ENCODE results near the gene TBX15.

TBX15 gene

DNA sequence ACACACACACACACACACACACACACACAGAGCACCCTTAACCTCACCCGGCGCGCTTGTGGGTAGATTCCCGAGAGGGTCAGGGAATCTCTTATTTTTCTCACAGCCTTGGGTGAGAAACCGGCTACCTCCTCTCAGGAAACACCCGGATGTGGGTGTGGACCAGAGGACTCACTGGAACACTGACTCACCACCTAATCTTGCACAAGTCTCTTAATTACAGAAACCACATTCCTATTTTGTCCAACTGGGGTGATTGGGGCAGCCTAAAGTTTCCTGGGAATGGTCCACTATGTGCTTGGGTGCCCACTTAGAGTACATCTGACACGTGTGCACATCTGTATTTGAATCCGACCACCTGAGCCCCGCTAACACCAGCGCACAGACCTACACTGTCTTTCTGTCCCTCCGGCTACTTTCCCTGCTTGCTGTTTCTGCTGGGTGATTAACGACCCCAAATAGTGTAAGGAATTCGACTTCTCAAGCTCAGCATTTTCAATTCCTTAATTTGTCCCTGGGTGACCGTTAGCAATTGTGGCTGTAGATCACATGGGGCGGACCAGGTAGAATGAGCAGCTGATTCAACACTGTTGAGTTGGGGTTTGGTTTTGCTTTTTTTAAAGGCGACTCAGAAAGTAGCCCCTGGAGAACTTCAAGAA lies 14.0 kb upstream of the TBX15 start:
- DNase-seq (ENCODE audit: insufficient read length, low spot score): peak; percentile 22
- FAIRE-seq: no peak

DNA sequence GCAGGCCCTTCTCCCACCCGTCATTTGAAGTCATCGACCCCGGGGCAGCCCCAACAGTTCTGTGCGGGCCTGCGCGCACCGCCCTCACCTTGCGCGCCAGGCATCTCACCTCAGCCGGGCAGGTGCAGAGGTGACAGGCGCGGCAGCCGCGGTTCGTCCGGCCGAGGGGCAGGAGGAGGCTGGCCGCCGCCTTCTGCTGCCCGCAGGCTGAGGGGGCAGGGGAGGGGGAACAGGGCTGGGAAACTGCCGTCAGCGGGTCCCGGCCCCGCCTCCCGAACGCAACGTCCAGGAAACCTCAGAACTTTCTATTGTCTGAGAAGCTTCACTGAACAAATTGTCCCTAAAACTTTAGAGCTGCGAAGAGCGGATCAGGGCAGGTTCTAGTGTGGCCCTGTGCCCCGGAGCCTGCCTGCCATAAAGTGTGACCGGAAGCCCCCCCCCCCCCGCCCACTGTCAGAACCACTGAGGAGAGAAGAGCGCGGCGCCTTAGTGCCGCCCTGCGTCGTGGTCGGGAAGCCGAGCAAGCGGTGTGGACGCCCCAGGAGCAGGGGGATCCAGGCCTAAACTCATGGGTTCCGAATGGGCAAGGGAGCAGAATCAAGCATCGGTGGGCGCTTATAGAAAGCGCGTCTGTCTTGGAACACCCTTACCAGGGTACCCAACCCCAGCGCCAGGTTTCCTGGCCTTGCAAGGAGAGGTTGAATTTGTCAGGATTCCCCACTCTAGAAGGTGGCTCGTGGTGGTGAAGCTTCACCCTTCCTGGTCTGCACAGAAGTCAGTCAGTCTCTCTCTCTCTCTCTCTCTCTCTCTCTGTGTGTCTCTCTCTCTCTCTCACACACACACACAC lies 13.3 kb upstream of the TBX15 start:
- no peak for FAIRE-seq
- no peak for DNase-seq (ENCODE audit: insufficient read length, low spot score)

DNA sequence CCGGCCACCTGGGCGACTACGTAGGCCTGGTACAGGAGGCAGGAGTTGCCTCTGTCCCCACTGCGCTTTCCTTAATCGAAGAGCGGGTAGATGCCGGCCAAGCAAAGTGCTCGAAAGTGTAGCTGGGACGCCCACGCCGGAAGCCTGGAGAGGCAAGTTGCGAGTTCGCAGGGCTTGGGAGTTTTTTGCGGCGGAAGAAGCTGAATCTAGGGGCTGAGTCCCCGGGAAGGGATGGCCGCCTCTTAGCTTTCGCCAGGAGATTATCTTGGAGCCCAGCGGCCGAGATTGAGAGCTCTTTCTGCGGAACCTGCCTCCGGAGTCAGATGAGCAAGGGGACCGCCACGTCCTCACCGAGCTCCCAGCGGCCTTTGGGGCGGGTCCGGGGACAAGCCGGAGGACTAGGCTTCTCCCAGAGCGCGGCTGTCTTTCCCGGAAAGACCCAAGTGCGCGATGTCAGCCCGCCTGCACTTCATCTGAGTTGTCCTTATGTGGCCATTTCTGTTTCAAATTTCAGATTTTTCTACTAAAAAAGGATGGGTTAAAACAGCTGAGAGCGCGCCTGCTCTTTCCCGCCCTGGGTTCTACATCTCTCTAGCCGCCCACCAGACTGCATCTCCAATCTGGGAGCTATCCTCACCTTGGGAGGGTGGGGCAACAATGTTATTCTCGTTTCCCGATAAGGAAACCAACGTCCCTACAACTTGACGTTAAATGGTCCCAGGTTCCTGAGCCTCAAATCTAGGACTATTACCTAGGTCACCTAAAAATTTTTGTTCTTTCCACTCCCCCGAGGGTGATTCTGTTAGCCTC lies 12.4 kb upstream of the TBX15 start:
- DNase-seq (ENCODE audit: insufficient read length, low spot score) (no peak), FAIRE-seq (no peak)

DNA sequence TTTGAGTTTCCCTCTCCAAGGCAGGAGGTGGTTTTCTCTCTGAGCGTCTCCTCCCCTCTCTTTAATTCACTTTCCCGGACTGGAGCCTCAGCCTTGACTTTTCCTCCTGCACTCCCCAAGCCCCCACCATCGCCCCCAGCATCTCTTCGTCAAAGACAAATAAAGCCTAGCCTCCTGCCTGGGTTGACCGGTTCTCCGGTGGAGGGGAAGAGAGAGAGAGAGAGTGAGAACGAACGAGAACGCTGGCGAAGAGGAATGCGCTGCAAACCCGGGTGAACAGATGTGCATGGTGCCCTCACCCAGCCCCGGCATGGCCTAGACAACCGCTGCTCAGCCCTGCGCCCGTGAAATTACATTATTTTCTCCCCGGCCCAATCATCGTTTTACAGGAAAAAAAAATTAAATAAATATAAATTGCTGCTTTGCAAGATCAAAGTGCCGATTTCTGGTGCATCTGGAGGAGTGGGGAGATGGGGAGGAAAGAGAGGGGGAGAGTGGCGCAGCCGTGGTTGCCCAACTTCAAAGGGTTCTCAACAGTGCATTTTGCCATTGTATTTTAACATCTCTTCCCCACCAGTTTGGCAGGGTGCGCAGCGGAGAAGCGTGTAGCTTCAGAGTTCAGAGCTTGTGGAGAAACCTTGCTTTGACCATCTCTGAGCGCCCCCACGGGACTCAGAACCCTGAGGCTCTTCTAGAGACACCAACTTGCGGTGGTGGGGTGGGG lies 11.4 kb upstream of the TBX15 start:
- no peak for FAIRE-seq
- DNase-seq (ENCODE audit: insufficient read length, low spot score): no peak

DNA sequence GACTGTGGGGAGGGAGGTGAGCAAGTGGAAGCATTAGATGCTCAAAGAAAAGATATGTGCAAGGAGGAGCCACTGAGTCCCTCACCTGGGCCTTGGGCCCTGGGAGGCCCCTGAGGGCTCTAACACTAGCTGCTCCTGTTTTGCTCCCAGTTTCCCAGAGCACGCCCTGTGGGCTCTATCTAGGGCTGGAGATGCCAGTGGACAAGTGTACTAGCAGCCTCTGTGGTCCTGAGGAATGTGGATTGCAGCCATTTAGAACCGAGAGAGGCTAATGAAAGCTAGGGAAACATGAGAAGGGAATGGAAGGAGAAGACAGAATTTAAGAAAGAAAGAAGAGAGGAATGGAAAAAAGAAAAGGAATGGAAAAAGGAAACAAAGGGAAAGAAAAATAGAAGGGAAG lies 10.0 kb upstream of the TBX15 start:
- FAIRE-seq (no peak), DNase-seq (ENCODE audit: insufficient read length, low spot score) (no peak)

DNA sequence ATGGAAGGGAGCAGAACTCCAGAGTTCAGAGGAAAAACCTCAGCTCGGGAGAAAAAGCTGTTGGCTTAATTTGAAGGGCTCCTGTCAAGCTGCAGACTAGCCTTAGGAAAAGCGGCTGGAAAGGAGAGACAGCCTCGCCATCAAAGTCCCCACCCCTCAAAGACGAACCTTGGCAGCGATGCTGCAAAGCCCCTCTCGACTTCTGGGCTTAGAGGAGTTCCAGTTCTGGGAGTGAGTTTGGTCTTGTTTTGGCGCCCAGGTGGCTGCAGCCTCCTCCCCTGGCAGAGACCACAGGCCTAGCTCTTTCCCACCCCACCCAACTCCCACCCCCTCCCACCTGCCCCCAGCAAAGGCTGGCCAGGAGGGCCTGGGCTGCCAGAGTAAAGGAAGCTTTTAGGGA lies 9.1 kb upstream of the TBX15 start:
- FAIRE-seq (no peak), DNase-seq (ENCODE audit: insufficient read length, low spot score) (no peak)

DNA sequence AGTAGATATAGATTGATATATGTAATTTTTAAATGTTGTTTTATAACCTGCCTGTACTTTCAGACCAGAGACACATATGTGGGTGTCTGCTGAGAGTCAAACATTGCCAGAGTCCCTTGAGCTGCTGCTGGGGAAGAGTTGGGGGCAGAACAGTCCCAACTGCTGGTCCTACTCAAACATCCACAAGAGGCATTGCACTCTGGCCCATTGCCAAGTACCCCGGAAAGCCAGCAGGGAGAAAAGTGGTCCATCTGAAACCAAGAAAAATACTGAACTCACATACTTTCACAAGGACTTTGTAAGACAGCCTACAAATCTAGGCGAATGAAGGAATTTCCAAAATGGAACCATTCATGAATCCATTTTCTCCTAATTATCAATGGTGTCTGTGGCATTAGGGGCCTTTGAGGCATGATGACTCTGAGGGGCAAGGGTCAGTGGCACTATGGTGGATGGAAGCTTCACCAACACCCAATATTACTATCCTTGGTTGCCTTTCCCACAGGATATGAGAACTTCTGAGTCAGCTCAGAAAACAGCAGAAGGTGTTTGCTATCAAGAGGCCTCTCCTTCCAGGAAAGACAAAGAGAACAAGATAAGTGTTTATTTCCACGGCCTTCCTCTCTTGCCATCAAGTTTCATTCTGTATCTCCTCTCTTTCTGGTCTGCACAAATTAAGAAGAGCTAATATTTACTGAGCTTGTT lies 7.3 kb upstream of the TBX15 start:
- DNase-seq (ENCODE audit: insufficient read length, low spot score) (no peak), FAIRE-seq (no peak)

DNA sequence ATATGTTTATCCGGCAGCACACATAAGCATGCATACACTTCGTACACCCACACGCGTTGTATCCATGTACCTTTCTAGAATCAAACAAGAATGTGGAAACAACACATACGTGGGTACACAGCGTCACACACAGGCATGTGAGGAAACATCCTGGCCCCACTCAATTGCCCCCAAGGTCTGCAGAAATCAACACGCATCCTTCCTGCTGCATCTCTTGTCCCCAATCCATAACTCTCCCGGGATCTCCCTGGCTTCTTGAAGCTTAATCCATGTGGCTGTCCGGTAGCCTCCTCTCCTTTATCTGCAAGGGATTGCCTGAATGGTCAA lies 5.5 kb upstream of the TBX15 start:
- FAIRE-seq (no peak), DNase-seq (ENCODE audit: insufficient read length, low spot score) (no peak)

DNA sequence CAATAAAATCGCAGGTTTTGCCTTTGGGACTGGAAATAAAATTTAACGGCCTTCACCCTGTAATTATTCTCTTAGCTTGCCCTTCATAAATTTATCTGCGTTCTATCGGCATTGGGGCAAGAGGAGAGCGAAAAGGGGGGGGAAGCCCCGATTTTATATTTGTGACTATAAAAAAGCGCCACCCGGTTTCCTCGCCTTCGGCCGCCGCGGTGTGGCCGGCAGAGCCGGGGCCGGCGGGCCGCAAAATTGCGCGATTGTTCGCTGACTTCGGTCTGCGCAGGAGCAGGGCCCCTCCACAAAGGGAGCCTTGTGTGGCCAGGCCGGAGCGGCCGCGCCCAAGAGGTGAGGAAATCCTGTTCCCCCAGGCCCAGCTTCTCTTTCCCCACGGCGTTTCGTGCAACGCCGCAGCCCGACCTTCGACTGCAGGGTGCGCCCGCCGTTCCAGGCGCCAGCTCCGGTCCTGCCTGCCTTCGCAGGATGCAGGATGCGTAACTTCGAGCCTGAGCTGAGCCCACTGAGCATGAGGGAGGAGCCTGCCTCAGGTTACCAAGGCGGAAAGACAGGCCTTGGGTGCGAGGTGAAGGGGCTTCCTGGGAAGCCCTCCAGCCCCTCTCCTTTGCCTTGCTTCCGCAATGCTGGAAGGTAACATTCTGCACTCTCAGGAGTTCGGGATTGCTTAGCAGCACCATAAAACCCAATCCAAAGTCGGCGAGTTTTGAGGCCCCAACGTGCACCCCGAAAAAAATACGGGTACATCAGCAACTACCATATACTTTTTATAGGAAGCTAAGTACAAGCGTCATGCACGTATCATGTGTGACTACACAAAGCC lies 4.9 kb upstream of the TBX15 start:
- FAIRE-seq: no peak
- no peak for DNase-seq (ENCODE audit: insufficient read length, low spot score)

DNA sequence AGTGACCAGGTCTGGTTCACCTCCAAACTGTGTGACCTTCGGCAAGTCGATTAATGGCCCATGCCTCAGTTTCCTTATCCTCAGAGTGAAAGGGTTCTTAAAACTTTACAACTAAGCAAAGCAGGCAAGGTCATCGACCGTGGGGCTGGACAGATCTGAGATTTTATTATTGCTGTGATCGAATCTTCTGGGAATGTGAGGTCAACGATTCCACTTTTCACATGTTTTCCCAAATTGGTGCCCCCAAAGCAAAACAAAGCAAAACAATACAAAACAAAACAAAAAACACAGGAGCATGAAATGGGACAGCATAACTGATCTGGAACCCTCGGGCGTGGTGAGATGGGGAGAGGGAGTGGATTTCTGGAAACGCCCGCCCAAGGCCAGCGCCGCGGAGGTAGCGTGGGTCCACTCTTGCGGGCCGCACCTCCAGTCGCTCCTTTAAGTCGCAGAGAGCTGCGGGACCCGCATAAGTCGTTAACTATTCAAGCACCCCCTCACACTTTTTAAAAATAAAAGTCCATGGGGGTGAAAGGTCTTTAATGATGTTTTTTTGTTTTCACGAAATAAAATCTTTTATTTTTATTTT lies 4.2 kb upstream of the TBX15 start:
- FAIRE-seq: no peak

DNA sequence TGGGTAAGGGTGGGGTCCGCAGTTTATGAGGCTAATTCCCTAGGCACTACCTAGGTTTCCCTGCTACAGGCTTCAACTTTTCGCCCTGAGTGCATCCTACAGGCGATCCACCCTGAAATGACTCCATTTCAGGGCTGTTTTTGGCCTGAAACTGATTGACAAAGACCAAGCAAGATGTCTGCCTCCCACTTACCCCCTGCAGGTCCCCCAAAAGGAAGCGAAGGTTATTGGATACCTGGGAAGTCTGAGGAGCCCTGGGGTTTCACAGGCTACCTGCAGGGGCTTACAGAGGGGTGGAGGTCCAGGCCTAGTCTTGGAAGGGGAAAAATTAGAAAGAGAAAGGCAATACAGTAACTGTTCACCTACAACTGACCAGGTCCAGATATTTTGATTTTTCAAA lies 3.3 kb upstream of the TBX15 start:
- DNase-seq (ENCODE audit: insufficient read length, low spot score): no peak
- FAIRE-seq: no peak

More for the DNA sequence above, 4.2 kb upstream of the TBX15 start:
- no peak for DNase-seq (ENCODE audit: insufficient read length, low spot score)

DNA sequence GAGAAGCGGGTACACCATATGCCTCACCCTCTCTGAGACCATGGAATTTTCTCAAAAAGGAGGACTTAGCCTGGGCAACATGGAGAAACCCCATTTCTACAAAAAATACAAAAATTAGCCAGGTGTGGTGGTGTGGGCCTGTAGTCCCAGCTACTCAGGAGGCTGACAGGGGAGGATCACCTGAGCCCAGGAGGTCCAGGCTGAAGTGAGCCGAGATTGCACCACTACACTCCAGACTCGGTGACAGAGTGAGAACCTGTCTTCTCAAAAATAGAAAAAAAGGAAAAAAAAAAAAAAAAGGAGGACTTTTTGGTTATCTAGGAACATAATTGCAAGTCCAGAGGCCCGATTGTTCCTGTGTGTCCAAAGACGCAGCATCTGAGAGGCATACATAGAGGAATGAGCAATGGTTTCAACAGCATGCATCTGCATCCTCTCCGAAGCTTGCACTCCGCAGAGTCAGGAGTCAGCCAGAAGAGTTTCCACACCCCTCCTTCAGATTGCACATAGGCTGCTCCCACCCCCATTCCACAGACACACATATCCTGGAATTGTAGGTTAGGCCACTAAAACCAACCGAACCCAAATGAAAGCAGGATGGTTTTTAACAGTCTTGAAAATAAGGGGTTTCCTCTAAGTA lies 2.5 kb upstream of the TBX15 start:
- DNase-seq (ENCODE audit: insufficient read length, low spot score): no peak
- FAIRE-seq: no peak

DNA sequence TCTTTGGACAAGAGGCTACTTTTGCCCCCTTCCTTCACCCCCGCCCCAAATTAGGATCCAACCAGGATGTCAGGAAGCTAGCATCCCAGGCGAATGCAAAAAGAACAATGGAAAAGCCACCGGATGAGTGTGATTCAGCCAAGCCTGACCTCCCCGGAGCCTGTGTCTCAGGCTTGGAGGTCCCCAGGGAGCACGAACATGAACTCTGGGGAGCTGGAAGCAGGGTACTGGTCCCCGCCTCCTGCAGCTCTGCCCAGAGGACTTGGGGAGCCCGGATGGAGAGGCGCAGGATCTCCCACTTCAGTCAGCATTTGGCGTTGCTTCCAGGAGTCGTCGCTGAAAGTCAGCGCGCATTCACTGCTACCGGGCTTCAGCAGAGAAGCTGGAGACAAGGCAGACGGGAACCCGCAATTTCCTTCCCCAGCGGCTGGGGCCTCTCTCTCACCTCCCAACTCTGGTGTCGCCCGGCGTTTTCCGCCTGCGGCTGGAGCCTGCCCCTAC lies 1.8 kb upstream of the TBX15 start:
- FAIRE-seq: no peak

DNA sequence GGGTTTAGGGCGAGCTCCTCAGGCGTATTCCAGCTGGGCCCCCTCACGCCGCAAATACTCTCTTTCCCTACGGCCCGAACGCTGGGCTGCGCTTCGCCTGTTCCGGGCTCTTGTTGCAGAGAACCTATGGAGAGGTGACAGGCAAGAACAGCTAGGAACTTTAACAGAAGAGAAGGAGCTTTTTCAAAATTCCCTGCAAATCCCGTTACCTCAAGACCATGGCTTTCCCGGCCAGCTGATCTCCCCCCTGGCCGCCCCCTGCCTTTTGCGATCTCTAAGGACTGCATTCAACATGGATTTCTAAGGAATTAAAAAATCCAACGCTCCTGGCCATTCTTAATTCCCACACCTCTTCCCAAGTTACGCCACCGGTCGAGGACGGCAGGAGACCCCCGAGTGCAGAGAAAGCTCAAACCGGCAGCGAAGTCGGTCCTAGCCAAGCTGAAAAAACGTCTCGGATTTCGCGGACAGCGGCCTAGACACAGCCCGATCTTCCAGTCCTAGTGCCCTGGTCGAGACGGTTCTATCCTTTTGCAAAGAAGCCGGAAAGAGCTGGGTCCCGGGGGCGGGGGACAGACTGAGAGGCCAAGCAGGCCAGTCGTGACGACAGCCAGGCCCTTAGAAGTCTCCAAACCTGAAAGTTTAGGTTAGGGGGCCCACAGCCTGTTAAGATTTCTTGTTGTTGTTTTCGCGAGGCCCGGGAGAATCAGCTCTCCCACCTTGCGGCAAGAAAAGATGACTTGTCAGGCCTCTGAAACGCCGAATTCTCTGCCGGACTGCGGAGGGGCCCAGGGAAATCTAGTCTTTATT lies 1.1 kb upstream of the TBX15 start:
- FAIRE-seq (no peak), DNase-seq (ENCODE audit: insufficient read length, low spot score) (no peak)

More for the DNA sequence above, 1.8 kb upstream of the TBX15 start:
- DNase-seq (ENCODE audit: insufficient read length, low spot score): no peak

DNA sequence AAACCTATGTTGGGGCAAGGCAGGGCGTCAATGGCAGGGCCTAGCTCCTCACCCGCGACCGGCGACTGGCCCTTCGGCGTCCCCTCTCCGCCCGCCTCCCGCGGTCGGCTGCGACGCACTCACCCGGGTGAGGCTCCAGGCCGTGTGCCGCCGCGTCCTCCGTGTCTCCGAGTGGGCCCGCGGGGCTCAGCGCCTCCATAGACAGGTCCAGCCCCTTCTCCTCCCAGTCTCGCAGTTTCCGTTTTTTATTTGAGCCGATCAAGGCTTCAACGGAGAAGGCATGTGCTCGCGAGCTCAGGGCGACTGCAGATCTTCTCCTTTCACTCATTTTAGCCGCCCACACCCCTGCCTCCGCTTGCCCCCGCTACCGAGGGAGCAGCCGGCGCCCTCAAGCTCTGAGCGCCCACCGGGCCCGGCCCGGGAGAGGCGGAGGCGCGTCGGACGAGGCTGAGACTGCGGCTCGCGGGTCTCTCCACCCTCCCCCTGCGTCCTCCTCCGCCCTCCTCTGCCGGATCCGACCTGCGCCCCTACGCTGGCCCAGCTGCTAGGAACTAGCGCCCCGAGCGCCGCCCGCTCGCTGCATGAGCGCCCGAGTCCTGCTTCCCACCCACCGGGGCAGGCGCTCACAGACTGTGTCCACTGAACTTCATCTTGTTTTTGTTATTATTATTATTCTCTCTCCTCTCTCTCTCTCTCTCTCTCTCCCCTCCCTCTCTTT lies 516 bp downstream of the TBX15 start:
- DNase-seq (ENCODE audit: insufficient read length, low spot score): peak; percentile 23
- no peak for FAIRE-seq

DNA sequence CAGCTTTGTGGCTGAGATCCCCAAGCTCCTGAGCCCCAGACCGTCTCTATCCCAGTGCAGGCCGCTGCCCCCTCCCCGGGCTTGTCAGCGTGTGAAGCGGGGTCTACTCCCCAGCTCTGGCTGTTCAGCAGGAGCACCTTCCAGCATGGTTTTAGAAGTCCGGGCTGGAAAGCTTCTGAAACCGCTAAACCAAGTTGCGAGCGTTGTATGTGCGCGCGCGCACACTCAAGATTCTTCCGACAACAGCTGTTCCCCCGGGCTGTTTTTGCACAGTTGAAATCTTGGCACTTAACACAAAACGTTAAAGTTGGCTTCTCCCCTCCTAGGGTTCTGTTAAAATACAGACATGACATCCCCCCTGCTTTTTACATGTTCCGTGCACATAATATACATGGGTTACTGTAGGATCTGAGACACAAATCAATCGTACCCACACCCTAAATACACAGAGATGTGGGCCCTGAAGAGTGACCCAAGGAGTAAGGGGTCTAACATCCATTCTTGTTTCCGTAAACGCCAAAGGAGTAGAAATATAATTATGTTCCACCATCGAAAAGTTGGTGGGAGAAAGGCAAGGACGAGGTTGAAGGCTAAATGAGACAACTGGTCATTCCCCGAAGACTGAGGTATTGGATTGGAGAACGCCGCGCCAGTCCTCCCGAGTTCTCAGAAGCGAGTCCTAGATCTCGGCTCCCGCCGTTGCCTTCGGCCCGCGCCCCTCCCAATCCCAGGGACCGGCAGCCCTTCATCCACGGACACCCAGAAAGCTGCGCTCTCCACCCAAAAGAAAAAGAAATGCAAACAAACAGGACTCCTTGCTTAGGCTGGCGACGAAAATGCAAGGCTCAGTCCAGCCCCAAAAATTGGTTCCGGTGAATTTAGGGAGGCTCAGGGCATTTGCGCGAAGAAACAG lies 1.3 kb downstream of the TBX15 start:
- DNase-seq (ENCODE audit: insufficient read length, low spot score) (no peak), FAIRE-seq (no peak)

Measured in HTR-8/SVneo (cell line).